ENCODE results near the gene MAP1LC3B. TPM values are rescaled to one million over a fixed set of nuclear protein-coding genes. Genes with fewer than 3 reads are reported as not detected.

MAP1LC3B gene
- total and polyA plus RNA-seq, 2 of the 8 experiments (the other 6 are each of a cell fraction or from before 2014, with no cell fraction given) = 29.5 to 48.5 TPM

- TF ChIP-seq RNF2 (IDR thresholded peaks at IDR 0.05; ENCODE audit: borderline replicate concordance, low read depth, low read length, missing control alignments, poor library complexity, severe bottlenecking) (no peak), CBX5 (IDR thresholded peaks at IDR 0.05; ENCODE audit: low read depth, low read length) (no peak), RBBP5 (IDR thresholded peaks at IDR 0.05; ENCODE audit: borderline replicate concordance, low read depth, low read length) (no peak), EP300 (IDR thresholded peaks at IDR 0.05; ENCODE audit: borderline replicate concordance in 1 of 2, low read depth in 2 of 2, low read length in 2 of 2) (no peak), TEAD4 (IDR thresholded peaks at IDR 0.05; ENCODE audit: low read depth, low read length) (peak; percentile 84), NANOG (IDR thresholded peaks at IDR 0.05; ENCODE audit: insufficient read depth, low read depth, low read length, poor library complexity, severe bottlenecking) (no peak), JUND (IDR thresholded peaks at IDR 0.05; ENCODE audit: low read length) (0 out of 2 replicates have a peak, but pooled peaks have one; percentile 24), POU5F1 (IDR thresholded peaks at IDR 0.05; ENCODE audit: low read depth, low read length) (0 out of 2 replicates have a peak, but pooled peaks have one; percentile 31), GABPA (IDR thresholded peaks at IDR 0.05; ENCODE audit: borderline replicate concordance, insufficient read depth, low read length) (no peak), ZNF274 (IDR thresholded peaks at IDR 0.05; ENCODE audit: borderline replicate concordance, extremely low read depth, low read length) (no peak), KDM5A (IDR thresholded peaks at IDR 0.05; ENCODE audit: low read length) (no peak), SUZ12 (IDR thresholded peaks at IDR 0.05; ENCODE audit: low read length) (no peak), SIX5 (IDR thresholded peaks at IDR 0.05; ENCODE audit: low read depth, low read length) (no peak), EZH2 (IDR thresholded peaks at IDR 0.05; ENCODE audit: low read depth, low read length, severe bottlenecking) (no peak), HDAC6 (IDR thresholded peaks at IDR 0.05; ENCODE audit: low read depth, low read length) (no peak), SAP30 (IDR thresholded peaks at IDR 0.05; ENCODE audit: insufficient read depth, insufficient replicate concordance, low read length) (no peak)
These were observed 8.5 kb upstream of the MAP1LC3B start, which contains the start of gene FBXO31 (continued) for GRCh38 chr16:87383505-87384161.
